Fibroblast of lung (primary cell): ENCODE data around the gene ZNF581. TPM values are rescaled to one million over a fixed set of nuclear protein-coding genes. Genes with fewer than 3 reads are reported as not detected.

Experiments used
- DNase-seq, 2 donors: peaks; one replicate each; pipeline versions ENCODE4 v3.0.0 to v3.0.0-alpha.2; 2010; ENCODE audit warnings: low read depth in 2 of 2
- H2AFZ ChIP-seq: 2 replicates; pipeline ENCODE4 v1.5.1; 2012; ENCODE audit warnings: low read length, control low read depth, inconsistent platforms
- H3K27ac ChIP-seq: 2 replicates; pipeline ENCODE4 v1.5.1; 2011; ENCODE audit warnings: low read length, control low read depth; ENCODE audit not compliant: insufficient read depth
- H3K27me3 ChIP-seq: 2 replicates; pipeline ENCODE4 v1.5.1; 2011; ENCODE audit warnings: mild to moderate bottlenecking, low read length; ENCODE audit not compliant: control insufficient read depth, insufficient read depth
- H3K36me3 ChIP-seq: 2 replicates; pipeline ENCODE4 v1.5.1; 2011; ENCODE audit warnings: low read length; ENCODE audit not compliant: control insufficient read depth, insufficient read depth
- H3K4me1 ChIP-seq: 2 replicates; pipeline ENCODE4 v1.5.1; 2011; ENCODE audit warnings: low read length; ENCODE audit not compliant: control insufficient read depth, insufficient read depth; ENCODE audit errors: extremely low read depth
- H3K4me2 ChIP-seq: 2 replicates; pipeline ENCODE4 v1.5.1; 2011; ENCODE audit warnings: low read length, control low read depth; ENCODE audit not compliant: insufficient read depth; ENCODE audit errors: extremely low read depth
- H3K4me3 ChIP-seq, 4 experiments: fragments of 200-600 bp in 1 of 4; sonication (generic) in 1 of 4; replicated peaks in 1 of 4; 2 replicates each; pipeline ENCODE4 v1.5.1; 2011 to 2016; ENCODE audit warnings: low read length in 4 of 4, low read depth in 3 of 4, mild to moderate bottlenecking in 3 of 4, control low read depth in 2 of 4, inconsistent platforms in 1 of 4, mixed read lengths in 1 of 4; ENCODE audit not compliant: insufficient read depth in 1 of 4; ENCODE audit errors: control extremely low read depth in 1 of 4
- H3K79me2 ChIP-seq: 2 replicates; pipeline ENCODE4 v1.5.1; 2012; ENCODE audit warnings: mild to moderate bottlenecking, low read length, inconsistent platforms; ENCODE audit not compliant: control insufficient read depth, insufficient read depth
- H3K9ac ChIP-seq: 2 replicates; pipeline ENCODE4 v1.5.1; 2011; ENCODE audit warnings: mild to moderate bottlenecking, low read length, control low read depth; ENCODE audit not compliant: insufficient read depth
- H3K9me3 ChIP-seq: 2 replicates; pipeline ENCODE4 v1.5.1; 2012; ENCODE audit warnings: low read depth, low read length; ENCODE audit not compliant: control insufficient read depth, insufficient read depth
- H4K20me1 ChIP-seq: 2 replicates; pipeline ENCODE4 v1.5.1; 2011; ENCODE audit warnings: low read length; ENCODE audit not compliant: control insufficient read depth, insufficient read depth; ENCODE audit errors: extremely low read depth
- EZH2 ChIP-seq: IDR thresholded peaks from 2 replicates; pipeline ENCODE4 v1.5.1; 2012; ENCODE audit warnings: low read length, control low read depth, mild to moderate bottlenecking; ENCODE audit errors: missing control alignments
- polyA plus RNA-seq, 2 donors: library from polyadenylated mRNA; depleted of rRNA in 1 of 2; stranded (reverse) in 1 of 2; unstranded in 1 of 2; fragments of >200 nt; gene quantifications; 2 replicates each; pipeline ENCODE4 v1.2.1, GENCODE V29; 2011 to 2012; ENCODE audit warnings: missing spikeins in 1 of 2
- total RNA-seq: library from RNA; depleted of rRNA; stranded (reverse); fragments of >200 nt; gene quantifications from 2 replicates; pipeline ENCODE4 v1.2.1, GENCODE V29; 2014
- TF ChIP-seq, protein P1 (sequence below), 2 donors: IDR thresholded peaks in 1 of 2; conservative IDR thresholded peaks in 1 of 2; 1 replicate in 1 of 2; 2 replicates in 1 of 2; pipeline ENCODE4 v1.5.1; 2011 to 2012; ENCODE audit warnings: low read length in 2 of 2, control low read depth in 1 of 2, inconsistent platforms in 1 of 2, low read depth in 1 of 2, mild to moderate bottlenecking in 1 of 2

The ZNF581 gene
- total and polyA plus RNA-seq, 2 donors (not counting 1 experiment from before 2014, with no cell fraction given), result 9.2 to 33.4 TPM

DNA sequence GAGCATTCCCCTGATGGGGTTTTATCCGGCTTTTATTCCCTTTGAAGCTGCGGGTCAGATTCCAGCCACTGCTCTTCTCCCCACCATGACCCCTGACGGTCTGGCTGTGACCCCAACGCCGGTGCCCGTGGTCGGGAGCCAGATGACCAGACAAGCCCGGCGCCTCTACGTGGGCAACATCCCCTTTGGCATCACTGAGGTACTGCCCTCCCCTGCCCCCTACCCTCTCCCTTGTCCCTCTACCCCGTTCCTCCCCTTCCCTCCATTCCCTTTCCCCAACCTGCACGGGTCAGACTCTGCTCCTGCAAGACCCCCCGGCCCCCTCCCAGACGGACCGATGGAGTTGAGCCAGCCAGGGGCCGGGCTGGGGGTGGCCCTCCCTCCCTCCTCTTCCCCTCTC is 17.5 kb downstream of the ZNF581 start:
- no peak overlapping the region for H3K4me3 ChIP-seq
- H4K20me1 ChIP-seq, result no peaks in the 10 kb centered on the region
- H3K27ac ChIP-seq, result no peak overlapping the region
- TF ChIP-seq, protein P1, sequence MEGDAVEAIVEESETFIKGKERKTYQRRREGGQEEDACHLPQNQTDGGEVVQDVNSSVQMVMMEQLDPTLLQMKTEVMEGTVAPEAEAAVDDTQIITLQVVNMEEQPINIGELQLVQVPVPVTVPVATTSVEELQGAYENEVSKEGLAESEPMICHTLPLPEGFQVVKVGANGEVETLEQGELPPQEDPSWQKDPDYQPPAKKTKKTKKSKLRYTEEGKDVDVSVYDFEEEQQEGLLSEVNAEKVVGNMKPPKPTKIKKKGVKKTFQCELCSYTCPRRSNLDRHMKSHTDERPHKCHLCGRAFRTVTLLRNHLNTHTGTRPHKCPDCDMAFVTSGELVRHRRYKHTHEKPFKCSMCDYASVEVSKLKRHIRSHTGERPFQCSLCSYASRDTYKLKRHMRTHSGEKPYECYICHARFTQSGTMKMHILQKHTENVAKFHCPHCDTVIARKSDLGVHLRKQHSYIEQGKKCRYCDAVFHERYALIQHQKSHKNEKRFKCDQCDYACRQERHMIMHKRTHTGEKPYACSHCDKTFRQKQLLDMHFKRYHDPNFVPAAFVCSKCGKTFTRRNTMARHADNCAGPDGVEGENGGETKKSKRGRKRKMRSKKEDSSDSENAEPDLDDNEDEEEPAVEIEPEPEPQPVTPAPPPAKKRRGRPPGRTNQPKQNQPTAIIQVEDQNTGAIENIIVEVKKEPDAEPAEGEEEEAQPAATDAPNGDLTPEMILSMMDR (conservative IDR thresholded peaks at IDR 0.05 in 1 of 2, IDR thresholded peaks at IDR 0.05 in 1 of 2; ENCODE audit: low read depth in 1 of 2, low read length in 2 of 2), result no peak
- TF ChIP-seq EZH2, result no peak
- H3K4me2 ChIP-seq, result no peak overlapping the region
- H3K36me3 ChIP-seq, result peaks cover 32% of the 10 kb centered on the region
- H3K27me3 ChIP-seq, result no peaks in the 10 kb centered on the region
- H2AFZ ChIP-seq, result no peak overlapping the region
- no peak for DNase-seq
- H3K9me3 ChIP-seq, result no peaks in the 10 kb centered on the region
- H3K9ac ChIP-seq, result no peak overlapping the region
- peaks cover 14% of the 10 kb centered on the region for H3K4me1 ChIP-seq
- H3K79me2 ChIP-seq, result peaks cover 87% of the 10 kb centered on the region

DNA sequence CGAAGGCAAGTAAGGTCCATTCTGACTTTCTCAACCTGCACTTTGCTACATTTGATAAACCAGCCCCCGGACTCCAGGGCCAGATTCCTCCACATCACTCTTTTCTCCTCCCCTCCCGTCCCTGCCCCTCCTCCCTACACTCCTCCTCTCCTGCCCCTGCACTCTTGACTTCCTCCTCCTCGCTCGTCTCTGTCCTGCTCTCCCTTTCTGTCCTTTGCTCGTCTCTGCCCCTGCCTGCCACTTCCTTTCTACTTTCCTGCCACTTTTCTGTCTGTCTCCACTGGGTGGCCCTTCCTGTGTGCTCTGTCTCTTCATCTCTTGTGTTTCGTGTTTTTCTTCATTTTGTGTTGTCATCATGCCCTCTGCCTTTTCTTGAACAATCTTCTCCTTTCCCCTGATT is 18.4 kb downstream of the ZNF581 start:
- Histone ChIP-seq H3K27me3 (no peaks in the 10 kb centered on the region), H3K36me3 (peaks cover 38% of the 10 kb centered on the region), H3K79me2 (peaks cover 87% of the 10 kb centered on the region), H3K4me1 (peaks cover 10% of the 10 kb centered on the region), H3K9me3 (no peaks in the 10 kb centered on the region), H3K4me3 (no peak overlapping the region), H3K4me2 (no peak overlapping the region), H3K9ac (no peak overlapping the region), H4K20me1 (no peaks in the 10 kb centered on the region), H2AFZ (no peak overlapping the region), H3K27ac (no peak overlapping the region)
- DNase-seq, result no peak
- TF ChIP-seq, protein P1 (conservative IDR thresholded peaks at IDR 0.05 in 1 of 2, IDR thresholded peaks at IDR 0.05 in 1 of 2; ENCODE audit: low read depth in 1 of 2, low read length in 2 of 2), result no peak
- TF ChIP-seq EZH2, result no peak

DNA sequence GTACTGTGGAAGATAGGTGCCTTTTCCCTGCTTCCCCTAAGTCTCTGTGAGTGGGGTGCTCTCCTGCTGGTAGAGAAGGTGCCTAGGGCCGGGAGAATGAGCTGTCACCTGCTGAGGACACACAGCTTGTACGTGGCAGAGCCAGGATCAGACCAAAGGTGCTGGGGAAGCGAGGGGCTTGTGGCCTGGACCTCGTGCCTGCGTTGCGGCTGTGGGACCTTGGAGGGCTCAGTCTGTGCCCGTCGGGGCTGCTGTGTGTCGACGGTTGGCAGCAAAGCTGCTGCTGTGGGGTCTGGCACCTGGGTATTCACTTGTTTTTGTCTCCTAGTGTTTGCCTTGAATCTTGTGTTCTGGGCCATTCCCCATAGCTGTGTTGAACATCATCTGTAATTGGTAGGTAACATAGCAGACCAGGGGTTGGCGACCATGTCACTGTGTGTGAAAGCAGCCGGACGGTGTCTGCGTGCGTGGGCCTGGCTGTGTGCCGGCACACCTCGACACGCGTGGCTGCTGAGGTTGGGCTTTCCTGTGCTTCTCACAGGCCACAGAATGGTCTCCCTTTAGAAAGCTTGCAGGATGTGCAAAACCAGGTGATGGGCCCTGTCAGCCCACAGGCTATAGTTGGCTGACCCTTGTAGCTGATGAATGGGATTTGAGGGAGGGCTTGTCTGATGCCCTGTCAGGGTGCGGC is 20.5 kb downstream of the ZNF581 start:
- Histone ChIP-seq H4K20me1 (no peaks in the 10 kb centered on the region), H3K4me3 (no peak overlapping the region), H2AFZ (no peak overlapping the region), H3K36me3 (peaks cover 50% of the 10 kb centered on the region), H3K4me2 (no peak overlapping the region), H3K9ac (no peak overlapping the region), H3K9me3 (no peaks in the 10 kb centered on the region), H3K27ac (no peak overlapping the region), H3K79me2 (peaks cover 84% of the 10 kb centered on the region), H3K27me3 (no peaks in the 10 kb centered on the region), H3K4me1 (no peaks in the 10 kb centered on the region)
- DNase-seq, result no peak
- TF ChIP-seq, protein P1 (conservative IDR thresholded peaks at IDR 0.05 in 1 of 2, IDR thresholded peaks at IDR 0.05 in 1 of 2; ENCODE audit: low read depth in 1 of 2, low read length in 2 of 2), result no peak
- no peak for TF ChIP-seq EZH2
